Measurements from ENCODE around the gene ABL2.

- TF ChIP-seq CTCF (IDR thresholded peaks at IDR 0.05; ENCODE audit: extremely low read depth in 1 of 2, insufficient read depth in 1 of 2, low read depth in 1 of 2, low read length in 2 of 2) (no peak), POLR2A (IDR thresholded peaks at IDR 0.05; ENCODE audit: low read depth, low read length) (no peak)
These were observed 99.6 kb downstream of the ABL2 start for GRCh38 chr1:179129702-179130473.

Measured in endothelial cell of umbilical vein (primary cell).